ENCODE results near the gene ANKFN1. TPM values are rescaled to one million over a fixed set of nuclear protein-coding genes. Genes with fewer than 3 reads are reported as not detected.

Gene ANKFN1
- polyA plus RNA-seq, 1 donor from 2014 or later: not detected

DNA sequence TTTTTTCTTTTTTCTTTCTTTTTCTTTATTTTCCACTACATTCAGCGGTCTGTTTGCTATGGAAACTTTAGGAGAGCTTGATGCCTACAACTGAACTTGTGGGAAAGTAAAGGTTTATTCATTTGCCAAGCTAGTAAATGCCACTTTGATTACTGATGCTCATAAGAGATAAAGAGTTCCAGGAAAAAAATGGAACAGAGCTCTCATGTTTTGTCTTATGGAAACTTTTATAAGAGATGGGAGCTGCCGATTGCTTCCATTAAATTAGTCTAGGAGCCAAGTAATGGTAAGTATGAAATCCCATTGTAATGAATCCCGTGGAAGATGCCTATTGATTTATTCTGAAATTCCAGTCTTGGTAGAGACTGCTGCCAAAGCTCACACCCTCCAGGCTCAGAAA is 7.1 kb downstream of the ANKFN1 start:
- peaks cover 0 to 4% (median 2%) of the 10 kb centered on the region in 3 donors for H3K9me3 Mint-ChIP-seq
- no peaks in the 10 kb centered on the region for H3K4me1 Mint-ChIP-seq
- H3K27me3 Mint-ChIP-seq: peaks cover 1% of the 10 kb centered on the region
- H3K27ac Mint-ChIP-seq: no peak overlapping the region
- no peak overlapping the region for H3K4me3 Mint-ChIP-seq
- H3K36me3 Mint-ChIP-seq: peaks cover 2% of the 10 kb centered on the region

DNA sequence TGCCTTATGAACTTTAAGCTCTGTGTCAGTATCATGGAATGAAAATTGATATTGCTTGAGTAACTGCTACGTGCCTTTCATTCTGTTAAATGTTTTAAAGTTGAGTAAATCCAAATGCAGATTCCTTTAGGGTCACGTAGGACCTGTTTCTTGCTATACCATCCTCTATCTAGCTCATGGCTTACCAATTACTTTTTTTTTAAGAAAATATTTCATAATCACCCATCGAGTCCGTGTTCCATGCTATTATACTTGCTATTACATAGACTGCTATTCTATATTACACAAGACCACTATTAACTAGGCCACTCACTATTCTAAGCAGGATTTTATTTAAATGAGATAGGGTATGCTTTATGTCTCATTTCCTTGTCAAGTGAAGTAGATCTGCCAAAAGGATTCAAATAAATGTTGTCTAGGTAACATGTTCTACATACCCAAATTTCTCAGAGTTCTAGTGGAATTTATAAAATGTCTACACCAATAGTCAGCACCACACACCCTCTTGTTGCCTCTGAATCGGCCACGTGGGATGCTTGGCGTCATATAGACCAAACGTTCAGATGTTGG is 11.9 kb downstream of the ANKFN1 start:
- Mint-ChIP-seq H3K4me3 (no peak overlapping the region), H3K36me3 (peaks cover 2% of the 10 kb centered on the region), H3K9me3 (peaks cover 0 to 4% (median 0%) of the 10 kb centered on the region in 3 donors), H3K27ac (no peak overlapping the region), H3K4me1 (no peaks in the 10 kb centered on the region), H3K27me3 (peaks cover 1% of the 10 kb centered on the region)

DNA sequence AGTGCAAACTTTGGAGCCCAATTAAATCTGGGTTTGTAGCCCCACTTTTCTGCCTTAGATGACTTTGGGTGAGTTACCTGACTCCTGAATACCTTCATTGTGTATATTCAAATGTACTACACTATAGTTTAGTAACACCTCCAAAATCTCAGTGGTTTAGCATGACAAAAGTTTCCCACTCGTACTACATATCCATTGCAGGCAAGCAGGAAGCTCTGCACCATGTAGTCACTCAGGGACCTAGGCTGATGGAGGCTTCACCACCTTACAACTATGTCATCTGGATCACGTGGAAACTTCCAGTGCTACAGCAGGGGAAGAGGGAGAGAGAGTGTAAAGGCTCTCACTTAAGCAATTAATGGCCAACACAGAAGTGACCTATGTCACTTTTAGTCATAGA is 14.2 kb downstream of the ANKFN1 start:
- Mint-ChIP-seq H3K9me3 (peaks cover 0 to 4% (median 0%) of the 10 kb centered on the region in 3 donors), H3K27ac (no peak overlapping the region), H3K4me3 (no peak overlapping the region), H3K27me3 (peaks cover 1% of the 10 kb centered on the region), H3K36me3 (no peaks in the 10 kb centered on the region), H3K4me1 (no peaks in the 10 kb centered on the region)

DNA sequence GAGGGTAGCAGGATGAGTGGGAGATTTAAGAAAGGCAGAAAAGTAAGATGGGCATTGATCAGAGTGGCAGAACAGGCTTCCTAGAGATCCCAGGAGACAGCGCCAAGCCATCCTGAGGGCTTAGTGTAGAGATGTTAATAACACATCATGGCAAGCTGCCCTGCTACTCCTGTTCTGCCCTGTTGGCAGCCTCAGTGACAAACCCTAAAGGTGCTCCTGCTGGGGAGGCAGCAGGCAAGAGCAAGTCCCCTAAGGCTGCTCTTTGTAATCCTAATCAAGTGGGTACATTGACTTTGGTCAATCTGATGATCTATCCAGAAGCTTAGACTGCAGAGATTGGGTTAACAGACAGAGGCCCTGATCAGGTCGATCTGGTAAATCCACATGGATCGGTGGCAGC is 16.3 kb downstream of the ANKFN1 start:
- no peak overlapping the region for H3K27ac Mint-ChIP-seq
- no peak overlapping the region for H3K4me3 Mint-ChIP-seq
- H3K27me3 Mint-ChIP-seq: no peaks in the 10 kb centered on the region
- H3K36me3 Mint-ChIP-seq: no peaks in the 10 kb centered on the region
- peaks cover 0 to 2% (median 0%) of the 10 kb centered on the region in 3 donors for H3K9me3 Mint-ChIP-seq
- H3K4me1 Mint-ChIP-seq: no peaks in the 10 kb centered on the region

DNA sequence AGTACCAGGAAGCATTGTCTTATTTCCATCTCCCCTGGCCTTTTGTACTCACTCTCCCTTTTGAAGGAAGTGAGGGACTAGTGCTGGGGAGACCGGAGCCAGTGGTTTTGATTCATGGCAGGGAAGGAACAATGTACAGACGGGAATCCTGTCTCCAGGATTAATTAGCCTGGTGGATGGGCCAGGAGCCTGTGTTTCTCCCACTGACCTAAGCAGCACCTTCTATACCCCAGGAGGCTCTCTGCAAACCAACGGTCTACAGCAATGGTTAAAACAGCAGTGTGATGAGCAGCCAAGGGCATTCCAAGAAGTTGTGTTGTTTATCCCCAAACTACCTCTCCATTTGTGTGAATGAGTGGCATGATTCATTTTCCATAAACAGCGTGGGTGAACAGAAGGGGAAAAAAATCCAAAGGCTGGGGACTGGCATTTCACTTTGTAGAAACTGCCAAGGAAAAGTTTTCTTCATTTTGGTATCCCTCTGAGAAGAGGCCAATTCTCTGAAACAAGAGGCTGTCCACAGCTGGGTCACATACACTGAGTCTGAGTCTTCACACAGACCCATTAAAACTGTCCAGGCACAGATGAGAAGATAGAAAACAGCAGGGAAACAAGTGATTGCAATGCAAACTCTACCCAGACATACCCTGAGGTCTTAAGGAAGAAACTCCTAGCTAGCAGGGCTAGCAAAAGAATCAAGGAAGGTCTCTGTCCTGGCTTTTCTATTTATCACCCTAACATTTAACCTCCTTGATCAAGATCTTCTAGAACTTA is 18.1 kb downstream of the ANKFN1 start:
- no peak overlapping the region for H3K4me3 Mint-ChIP-seq
- no peaks in the 10 kb centered on the region for H3K4me1 Mint-ChIP-seq
- H3K9me3 Mint-ChIP-seq: peaks cover 0 to 2% (median 0%) of the 10 kb centered on the region in 3 donors
- no peaks in the 10 kb centered on the region for H3K36me3 Mint-ChIP-seq
- no peak overlapping the region for H3K27ac Mint-ChIP-seq
- H3K27me3 Mint-ChIP-seq: no peaks in the 10 kb centered on the region

DNA sequence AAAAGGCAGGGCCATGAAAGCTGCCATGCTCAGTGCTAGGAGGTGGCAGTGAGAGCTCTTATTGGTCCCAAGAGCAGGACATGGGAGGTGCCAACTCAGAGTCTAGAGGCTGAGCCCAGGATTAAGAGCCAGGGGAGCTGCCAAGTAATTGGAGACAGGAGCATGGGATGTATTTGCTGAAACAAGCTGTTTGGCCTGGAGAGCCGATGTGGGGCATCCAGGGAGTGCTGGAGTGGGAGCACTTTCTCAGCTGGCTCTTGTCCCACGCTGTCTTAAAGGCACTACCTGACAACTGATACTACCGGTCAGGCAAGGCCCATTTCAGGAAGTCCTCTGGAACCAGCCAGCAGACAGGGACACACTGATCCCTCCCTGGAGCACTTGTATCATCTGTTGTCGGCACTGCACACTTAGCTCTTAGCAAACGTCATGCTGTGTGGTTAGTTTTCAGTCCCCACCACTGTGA is 19.3 kb downstream of the ANKFN1 start:
- H3K4me1 Mint-ChIP-seq: no peaks in the 10 kb centered on the region
- peaks cover 0 to 2% (median 0%) of the 10 kb centered on the region in 3 donors for H3K9me3 Mint-ChIP-seq
- no peaks in the 10 kb centered on the region for H3K36me3 Mint-ChIP-seq
- no peak overlapping the region for H3K4me3 Mint-ChIP-seq
- no peak overlapping the region for H3K27ac Mint-ChIP-seq
- H3K27me3 Mint-ChIP-seq: no peaks in the 10 kb centered on the region

DNA sequence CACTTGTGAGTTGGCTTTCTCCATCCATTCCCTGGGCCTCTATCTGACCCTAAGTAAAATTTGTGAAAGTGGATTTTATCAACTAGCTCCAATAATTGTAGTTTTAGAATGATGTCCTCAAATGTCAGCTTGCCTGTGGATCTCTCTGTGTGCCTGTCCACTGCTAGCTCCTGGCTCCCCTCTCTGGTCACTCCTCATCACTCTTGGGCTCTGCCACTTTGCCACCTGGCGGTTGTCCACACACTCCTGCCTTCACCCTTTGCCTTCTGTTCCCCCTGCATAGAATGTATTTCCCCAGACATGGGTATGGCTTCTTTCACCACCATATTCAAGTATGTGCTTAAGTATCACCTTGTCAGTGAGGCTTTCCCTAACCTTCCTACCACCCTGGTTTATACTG is 19.8 kb downstream of the ANKFN1 start:
- no peak overlapping the region for H3K4me3 Mint-ChIP-seq
- no peaks in the 10 kb centered on the region for H3K4me1 Mint-ChIP-seq
- H3K27me3 Mint-ChIP-seq: no peaks in the 10 kb centered on the region
- peaks cover 0 to 2% (median 0%) of the 10 kb centered on the region in 3 donors for H3K9me3 Mint-ChIP-seq
- no peaks in the 10 kb centered on the region for H3K36me3 Mint-ChIP-seq
- no peak overlapping the region for H3K27ac Mint-ChIP-seq

DNA sequence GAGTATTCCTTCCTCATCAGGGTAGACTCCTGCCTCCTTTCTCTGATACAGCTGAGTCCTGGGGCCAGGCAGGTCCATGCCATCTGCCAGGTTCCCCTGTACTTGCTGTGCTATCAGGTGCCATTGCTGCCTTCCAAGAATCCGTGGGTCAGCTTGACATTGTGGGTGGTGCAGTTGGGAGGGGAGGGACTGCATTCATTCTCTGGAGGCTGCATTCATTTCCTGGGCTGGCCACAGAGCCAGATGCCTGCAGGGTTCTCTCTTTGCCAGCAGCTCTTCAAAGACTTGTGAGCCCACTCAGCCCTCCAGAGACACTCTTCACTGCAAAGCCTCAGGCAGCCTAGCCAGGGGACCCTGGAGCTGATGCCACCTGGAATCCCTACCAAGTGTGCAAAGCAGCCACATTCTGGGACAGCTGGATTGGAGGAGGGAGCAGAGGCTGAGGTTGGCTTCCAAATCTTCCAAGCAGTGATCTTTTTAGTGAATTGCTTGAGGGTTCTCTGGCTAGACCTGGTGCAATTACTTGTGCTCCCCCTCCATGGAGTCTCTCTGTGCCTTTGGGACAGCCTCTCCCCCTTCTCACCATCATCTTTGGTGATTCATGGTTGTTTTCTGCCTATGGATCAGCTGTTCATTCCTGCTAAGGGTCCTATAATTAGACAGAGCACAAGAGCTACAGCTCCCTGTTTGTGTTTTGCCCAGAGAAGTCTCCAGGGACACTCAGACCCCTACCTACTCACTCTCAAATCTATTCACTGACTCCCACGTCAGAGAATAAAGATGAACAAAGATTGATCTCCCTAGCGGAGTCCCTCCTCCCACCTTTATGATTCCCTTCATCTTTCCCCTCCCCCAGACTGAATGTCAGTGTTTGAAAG is 20.9 kb downstream of the ANKFN1 start:
- Mint-ChIP-seq H3K27me3 (no peaks in the 10 kb centered on the region), H3K27ac (no peak overlapping the region), H3K36me3 (no peaks in the 10 kb centered on the region), H3K9me3 (peaks cover 0 to 2% (median 0%) of the 10 kb centered on the region in 3 donors), H3K4me1 (no peaks in the 10 kb centered on the region), H3K4me3 (no peak overlapping the region)

DNA sequence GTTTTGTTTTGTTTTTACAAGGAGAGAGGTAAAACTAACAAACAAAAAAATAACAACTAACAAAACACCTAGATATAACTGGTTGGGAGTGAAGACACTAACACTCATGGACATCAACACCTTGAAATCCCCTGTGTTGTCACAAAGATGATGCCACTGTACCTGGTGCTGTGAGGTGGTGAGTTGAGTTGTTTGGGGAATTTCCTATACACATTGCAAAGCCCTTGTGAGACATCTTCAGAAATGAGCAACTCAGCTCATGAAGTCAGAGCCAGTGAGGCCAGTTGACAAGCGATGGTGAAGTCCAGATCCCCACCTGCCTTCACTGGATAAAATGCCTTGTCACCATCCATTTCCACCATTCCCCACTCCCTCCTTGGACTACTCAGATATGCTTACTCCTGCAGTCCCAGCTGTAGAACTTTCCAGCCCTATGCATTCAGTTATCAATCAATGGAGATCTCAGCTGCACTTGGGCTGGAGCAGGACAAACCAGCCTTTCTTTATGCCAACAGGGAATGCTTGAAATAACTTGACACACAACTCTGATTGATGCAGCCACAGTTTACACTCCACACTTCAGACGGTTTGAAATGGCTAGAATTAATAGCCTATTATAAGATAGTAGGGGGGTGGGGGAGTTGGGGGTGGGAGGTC is 22.2 kb downstream of the ANKFN1 start:
- H3K9me3 Mint-ChIP-seq: peaks cover 0 to 2% (median 0%) of the 10 kb centered on the region in 3 donors
- H3K36me3 Mint-ChIP-seq: no peaks in the 10 kb centered on the region
- H3K27ac Mint-ChIP-seq: peak overlapping the region in 1 of 3 donors; percentile 59
- H3K4me1 Mint-ChIP-seq: no peaks in the 10 kb centered on the region
- no peaks in the 10 kb centered on the region for H3K27me3 Mint-ChIP-seq
- H3K4me3 Mint-ChIP-seq: no peak overlapping the region

DNA sequence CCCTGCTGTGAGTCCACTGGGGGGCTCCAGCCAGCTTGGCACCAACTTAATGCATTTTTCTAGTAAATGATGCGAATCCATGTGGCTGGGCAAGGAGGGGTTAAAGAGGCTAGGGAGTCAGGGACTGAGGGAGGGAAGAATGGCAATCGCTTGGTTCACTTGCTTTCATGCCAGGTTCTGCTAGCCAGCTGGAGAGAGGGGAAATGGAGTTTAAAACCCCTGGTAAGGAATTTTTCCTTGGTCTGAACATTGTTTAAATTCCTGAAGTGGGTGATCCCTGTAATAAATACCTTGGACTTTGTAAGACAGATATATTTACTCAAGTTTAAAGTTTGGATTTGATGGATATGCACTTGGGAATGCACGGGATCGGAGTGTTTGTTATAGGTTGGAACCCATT is 22.8 kb downstream of the ANKFN1 start:
- Mint-ChIP-seq H3K9me3 (peaks cover 0 to 2% (median 0%) of the 10 kb centered on the region in 3 donors), H3K27ac (no peak overlapping the region), H3K27me3 (no peaks in the 10 kb centered on the region), H3K4me1 (no peaks in the 10 kb centered on the region), H3K36me3 (no peaks in the 10 kb centered on the region), H3K4me3 (no peak overlapping the region)

DNA sequence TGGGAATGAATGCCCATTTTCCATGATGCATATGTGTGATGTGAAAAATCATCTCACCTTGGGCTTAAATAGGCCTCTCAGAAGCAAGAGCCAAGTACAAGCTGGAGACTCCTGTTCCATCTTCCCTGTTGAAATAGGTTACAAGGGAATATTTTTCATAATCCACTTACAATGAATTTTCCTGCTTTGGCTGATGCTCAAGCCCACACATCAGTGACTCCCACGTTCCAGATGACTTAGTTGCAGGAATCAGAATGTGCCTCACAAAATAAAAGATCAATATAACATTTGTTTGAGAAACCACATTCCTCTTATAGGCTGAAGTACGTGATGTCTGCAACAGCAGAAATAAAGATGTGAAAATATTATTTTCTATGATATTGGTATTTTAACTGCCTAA is 24.1 kb downstream of the ANKFN1 start:
- H3K4me1 Mint-ChIP-seq: no peaks in the 10 kb centered on the region
- H3K36me3 Mint-ChIP-seq: no peaks in the 10 kb centered on the region
- H3K9me3 Mint-ChIP-seq: peaks cover 0 to 2% (median 0%) of the 10 kb centered on the region in 3 donors
- H3K4me3 Mint-ChIP-seq: no peak overlapping the region
- no peaks in the 10 kb centered on the region for H3K27me3 Mint-ChIP-seq
- H3K27ac Mint-ChIP-seq: no peak overlapping the region

DNA sequence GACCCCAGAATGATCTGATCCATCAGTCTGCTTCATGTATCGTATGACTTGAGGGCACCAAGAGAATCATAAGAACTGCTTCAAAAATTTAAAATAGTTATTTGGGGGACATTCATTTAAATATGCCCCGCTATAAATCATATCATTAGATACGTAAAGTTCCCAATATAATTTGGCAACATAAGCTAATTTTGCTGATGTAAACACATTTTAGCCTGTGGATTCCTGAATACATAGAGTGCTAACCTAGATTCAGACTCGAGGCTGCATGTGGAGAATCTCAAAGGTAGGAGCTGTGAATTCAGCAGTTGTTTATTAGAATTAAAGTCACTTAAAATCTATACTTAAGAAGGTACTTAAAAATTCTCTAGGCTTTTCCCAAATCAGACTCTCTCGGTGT is 24.9 kb downstream of the ANKFN1 start:
- H3K27ac Mint-ChIP-seq: no peak overlapping the region
- H3K36me3 Mint-ChIP-seq: no peaks in the 10 kb centered on the region
- H3K27me3 Mint-ChIP-seq: no peaks in the 10 kb centered on the region
- no peak overlapping the region for H3K4me3 Mint-ChIP-seq
- peaks cover 0 to under 1% (median 0%) of the 10 kb centered on the region in 3 donors for H3K9me3 Mint-ChIP-seq
- no peaks in the 10 kb centered on the region for H3K4me1 Mint-ChIP-seq

DNA sequence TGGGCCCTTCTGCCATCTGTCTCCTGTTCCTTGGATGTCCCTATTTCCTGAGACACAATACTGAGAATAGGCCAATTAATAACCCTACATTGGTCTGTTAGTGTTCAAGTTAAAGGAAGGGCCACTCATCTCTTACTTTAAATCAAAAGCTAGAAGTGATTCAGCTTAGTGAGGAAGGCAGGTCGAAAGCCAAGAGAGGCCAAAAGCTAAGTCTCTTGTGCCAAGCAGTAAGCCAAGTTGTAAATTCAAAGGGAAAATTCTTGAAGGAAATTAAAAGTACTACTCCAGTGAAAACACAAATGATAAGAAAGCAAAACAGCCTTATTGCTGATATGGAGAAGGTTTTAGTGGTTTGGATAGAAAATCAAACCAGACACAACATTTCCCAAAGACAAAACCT is 28.8 kb downstream of the ANKFN1 start:
- H3K36me3 Mint-ChIP-seq: no peaks in the 10 kb centered on the region
- H3K9me3 Mint-ChIP-seq: peaks cover 0 to 4% (median 3%) of the 10 kb centered on the region in 3 donors
- no peaks in the 10 kb centered on the region for H3K4me1 Mint-ChIP-seq
- H3K27ac Mint-ChIP-seq: peak overlapping the region in 2 of 3 donors; percentile 8 to 29
- H3K4me3 Mint-ChIP-seq: no peak overlapping the region
- H3K27me3 Mint-ChIP-seq: no peaks in the 10 kb centered on the region

DNA sequence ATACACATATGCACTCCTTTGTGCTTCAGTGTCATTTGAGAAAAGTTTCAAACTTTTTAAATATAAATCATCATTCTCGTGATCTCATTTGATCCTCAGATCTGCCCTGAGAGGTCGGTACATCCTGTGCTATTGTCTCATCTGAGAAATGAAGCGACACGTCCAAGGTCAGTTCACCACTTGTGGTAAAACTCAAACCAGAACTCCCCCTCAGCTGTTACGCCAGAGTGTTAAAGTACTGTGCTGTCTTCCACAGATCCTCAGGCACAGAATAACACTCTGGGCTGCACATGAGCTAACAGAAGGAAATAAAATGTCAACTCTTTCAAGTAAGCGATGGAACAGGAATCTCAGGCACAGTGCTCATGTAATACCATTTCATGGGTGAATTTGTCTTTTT is 31.4 kb downstream of the ANKFN1 start:
- Mint-ChIP-seq H3K36me3 (no peaks in the 10 kb centered on the region), H3K27me3 (no peaks in the 10 kb centered on the region), H3K4me3 (no peak overlapping the region), H3K4me1 (no peaks in the 10 kb centered on the region), H3K27ac (no peak overlapping the region), H3K9me3 (peaks cover 0 to 7% (median 4%) of the 10 kb centered on the region in 3 donors)
